ENCODE results near the gene NXNL1.
"Not testable (repeated sequence)": the region's sequence is repeated elsewhere in the genome, so short reads cannot be mapped to it uniquely, and the experiment has no call there.

Gene NXNL1, protein sequence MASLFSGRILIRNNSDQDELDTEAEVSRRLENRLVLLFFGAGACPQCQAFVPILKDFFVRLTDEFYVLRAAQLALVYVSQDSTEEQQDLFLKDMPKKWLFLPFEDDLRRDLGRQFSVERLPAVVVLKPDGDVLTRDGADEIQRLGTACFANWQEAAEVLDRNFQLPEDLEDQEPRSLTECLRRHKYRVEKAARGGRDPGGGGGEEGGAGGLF

DNA sequence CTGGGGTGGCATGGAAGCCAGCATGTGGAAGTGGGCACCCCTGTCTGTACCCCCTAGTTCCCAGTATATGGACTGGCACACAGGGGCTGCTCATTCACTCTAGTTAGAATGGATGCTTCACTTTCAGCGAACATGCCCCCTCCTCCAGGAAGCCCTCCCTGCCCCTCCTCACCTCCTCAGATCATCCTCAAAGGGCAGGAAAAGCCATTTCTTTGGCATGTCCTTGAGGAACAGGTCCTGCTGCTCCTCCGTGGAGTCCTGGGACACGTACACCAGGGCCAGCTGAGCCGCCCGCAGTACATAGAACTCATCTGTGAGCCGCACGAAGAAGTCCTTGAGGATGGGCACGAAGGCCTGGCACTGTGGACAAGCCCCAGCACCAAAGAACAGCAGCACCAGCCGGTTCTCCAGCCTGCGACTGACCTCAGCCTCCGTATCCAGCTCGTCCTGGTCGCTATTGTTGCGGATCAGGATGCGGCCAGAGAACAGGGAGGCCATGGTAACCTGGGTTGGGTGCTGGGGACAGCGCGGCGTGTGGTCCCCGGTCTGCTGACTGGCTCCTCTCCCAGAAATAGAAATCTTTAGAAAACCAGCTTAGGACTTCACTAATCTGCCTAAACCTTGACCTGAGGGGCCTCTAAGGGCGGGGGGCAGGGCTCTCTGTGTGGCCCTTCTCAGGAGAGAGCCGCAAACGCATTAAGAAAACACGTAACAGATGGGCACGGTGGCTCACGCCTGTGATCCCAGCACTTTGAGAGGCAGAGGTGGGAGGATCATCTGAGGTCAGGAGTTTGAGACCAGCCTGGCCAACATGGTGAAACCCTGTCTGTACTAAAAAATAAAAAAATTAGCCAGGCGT, at the start of gene NXNL1:
Gene NXNL1, minus strand, starts transcription at position 555 of the 859 bp plus-strand sequence. Its CDS starts 57 bp downstream, at position 498.
- no peak for DNase-seq

DNA sequence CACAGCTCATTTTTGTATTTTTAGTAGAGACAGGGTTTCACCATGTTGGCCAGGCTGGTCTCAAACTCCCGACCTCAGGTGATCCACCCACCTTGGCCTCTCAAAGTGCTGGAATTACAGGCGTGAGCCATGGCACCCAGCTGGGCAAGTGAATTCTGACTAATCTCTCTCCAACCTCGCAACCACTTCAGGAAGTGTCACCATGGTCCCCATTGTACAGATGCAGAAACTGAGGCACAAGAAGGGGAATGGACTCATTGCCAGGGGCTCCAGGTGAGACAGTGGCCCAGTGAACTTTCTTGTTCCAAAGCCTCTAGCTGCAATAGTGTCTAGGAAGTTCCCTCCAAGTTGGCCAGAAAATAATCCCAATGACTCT, 47.8 kb upstream of the NXNL1 start:
- not testable (repeated sequence) for DNase-seq

DNA sequence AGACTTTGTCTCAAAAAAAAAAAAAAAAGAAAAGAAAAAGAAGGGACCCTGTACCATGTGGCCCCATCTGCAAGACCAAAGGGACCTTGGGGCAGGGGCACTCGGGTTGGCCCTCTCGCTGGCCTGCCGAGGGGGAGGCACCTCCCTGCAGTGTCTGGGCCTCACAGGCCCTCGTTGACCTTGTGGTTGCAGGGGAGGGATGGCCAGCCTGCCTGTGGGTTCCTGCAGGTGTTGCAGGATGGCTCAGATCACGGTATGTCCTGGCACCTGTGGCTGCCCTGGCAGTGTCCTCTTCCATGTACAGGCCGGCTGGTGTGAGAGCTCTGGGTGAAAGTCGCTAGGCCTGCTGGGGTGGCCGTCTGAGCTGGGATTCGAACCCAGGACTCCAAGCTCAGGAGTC, 46.0 kb upstream of the NXNL1 start:
- no peak for DNase-seq

DNA sequence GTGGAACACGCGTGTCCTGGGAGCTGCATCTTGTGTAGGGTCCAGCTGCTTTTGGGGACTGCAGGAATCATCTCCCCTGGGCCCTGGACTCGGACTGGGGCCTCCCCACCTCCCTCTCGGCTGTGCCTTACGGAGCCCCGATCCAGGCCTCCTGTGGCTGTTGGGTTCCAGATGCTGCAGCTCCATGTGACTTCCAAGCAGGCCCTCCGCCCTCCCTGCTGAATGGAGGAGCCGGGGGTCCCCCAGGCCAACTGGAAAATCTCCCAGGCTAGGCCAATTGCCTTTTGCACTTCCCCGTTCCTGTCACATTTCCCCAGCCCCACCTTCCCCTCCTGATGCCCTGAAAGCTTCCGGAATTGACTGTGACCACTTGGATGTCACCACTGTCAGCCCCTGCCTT, 44.5 kb upstream of the NXNL1 start:
- no peak for DNase-seq

DNA sequence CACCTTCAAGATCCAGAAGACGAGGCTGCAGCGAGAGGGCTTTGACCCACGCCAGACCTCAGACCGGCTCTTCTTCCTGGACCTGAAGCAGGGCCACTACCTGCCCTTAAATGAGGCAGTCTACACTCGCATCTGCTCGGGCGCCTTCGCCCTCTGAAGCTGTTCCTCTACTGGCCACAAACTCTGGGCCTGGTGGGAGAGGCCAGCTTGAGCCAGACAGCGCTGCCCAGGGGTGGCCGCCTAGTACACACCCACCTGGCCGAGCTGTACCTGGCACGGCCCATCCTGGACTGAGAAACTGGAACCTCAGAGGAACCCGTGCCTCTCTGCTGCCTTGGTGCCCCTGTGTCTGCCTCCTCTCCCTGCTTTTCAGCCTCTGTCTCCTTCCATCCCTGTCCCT, 43.7 kb upstream of the NXNL1 start:
- no peak for DNase-seq

DNA sequence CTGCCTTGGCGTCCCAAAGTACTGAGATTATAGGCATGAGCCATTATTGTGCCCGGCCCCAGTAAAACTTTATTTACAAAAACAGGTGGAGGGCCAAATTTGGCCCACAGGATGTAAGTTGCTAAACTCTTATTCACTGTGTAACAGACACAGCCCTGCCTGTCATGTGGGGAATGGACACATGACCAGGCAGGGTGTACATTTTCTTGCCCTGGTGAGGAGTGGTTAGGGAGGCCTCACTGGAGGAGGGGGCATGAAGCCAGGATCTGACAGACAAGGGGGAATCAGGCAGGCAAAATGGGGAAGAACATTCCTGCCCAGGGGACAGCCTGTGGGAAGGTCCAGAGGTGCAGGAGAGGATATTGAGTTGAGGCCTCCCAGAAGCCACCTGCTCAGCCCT, 43.3 kb upstream of the NXNL1 start:
- DNase-seq, result no peak

DNA sequence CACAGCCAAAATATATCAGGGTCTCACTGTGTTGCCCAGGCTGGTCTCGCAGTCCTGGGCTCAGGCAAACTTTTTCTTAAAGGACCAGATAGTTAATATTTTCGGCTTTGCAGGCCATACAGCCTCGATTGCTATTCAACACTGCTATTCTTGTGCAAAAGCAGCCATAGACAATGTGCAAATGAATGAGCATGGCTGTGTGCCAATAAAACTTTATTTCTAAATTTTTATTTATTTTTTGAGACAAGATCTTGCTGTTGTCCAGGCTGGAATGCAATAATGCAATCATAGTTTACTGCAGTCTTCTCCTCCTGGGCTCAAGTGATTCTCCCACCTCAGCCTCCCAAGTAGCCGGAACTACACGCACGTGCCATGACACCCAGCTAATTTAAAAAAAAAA, 42.5 kb upstream of the NXNL1 start:
- DNase-seq, result no peak

DNA sequence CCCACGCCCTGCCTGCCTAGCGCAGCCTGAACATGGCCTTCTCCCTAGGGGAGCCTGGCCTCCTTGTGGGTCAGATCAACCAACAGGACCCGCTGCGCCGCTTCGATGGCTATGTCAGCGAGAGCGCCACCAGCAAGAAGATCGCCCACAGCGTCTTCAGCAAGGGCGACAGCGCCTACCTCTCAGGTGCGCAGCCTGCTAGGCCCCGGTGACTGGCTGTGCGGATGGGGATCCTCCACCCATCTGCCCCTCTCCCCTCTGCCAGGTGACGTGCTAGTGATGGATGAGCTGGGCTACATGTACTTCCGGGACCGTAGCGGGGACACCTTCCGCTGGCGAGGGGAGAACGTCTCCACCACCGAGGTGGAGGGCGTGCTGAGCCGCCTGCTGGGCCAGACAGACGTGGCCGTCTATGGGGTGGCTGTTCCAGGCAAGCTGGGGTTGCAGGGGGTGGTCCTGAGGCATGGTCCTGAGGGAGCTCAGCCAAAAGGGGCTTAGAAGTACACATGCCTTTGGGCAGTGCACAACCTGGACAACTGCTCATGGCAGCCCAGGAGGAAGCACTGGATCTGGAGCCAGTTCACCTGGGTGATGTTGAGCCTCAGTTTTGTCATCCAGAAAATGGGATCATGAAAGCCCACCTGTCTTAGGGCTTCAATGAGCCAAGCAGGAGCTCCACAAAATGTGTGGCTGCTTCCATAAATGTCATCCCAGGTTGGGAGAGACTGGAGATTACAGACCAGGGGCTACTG, 39.9 kb upstream of the NXNL1 start:
- DNase-seq, result no peak

DNA sequence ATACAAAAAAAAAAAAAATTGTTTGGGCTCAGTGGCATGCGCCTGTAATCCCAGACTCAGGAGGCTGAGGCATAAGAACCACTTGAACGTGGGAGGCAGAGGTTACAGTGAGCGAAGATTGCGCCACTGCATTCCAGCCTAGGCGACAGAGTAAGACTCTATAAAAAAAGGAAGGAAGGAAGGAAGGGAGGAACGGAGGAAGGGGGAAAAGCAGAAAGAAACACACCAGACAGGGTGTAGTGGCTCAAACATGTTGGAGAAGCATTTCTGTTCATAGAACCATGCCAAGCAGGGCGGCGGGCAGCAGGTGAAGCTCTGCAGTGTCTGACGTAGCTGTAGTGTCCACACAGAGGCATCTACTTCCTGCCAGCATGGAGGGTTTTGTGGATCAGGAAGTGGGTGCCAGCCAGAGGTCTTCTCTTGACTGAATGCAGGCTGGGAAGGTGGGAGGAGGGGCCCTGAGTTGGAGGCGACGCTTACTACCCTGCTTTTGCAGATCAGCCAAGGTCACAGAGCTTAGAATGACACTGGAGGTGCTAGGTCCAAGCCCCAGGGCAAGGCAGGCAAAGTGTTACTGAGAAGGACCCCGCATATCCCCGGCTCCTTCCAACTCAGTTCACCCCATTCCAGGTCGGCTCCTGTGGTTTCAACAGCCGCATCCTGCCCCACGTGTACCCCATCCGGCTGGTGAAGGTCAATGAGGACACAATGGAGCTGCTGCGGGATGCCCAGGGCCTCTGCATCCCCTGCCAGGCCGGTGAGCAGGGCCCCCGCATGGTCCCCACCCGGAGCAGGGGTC, 39.1 kb upstream of the NXNL1 start:
- DNase-seq, result no peak

DNA sequence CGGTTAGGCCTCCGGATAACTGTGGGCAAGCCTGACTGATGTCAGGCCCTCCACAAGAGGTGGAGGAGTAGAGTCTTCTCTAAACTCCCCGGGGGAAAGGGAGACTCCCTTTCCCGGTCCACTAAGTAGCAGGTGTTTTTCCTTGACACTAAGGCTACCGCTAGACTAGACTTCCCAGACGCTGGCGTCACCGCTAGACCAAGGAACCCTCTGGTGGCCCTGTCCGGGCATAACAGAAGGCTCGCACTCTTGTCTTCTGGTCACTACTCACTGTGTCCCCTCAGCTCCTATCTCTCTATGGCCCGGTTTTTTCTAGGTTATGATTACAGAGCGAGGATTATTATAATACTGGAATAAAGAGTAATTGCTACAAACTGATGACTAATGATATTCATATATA, 38.3 kb upstream of the NXNL1 start:
- DNase-seq, result not testable (repeated sequence)

DNA sequence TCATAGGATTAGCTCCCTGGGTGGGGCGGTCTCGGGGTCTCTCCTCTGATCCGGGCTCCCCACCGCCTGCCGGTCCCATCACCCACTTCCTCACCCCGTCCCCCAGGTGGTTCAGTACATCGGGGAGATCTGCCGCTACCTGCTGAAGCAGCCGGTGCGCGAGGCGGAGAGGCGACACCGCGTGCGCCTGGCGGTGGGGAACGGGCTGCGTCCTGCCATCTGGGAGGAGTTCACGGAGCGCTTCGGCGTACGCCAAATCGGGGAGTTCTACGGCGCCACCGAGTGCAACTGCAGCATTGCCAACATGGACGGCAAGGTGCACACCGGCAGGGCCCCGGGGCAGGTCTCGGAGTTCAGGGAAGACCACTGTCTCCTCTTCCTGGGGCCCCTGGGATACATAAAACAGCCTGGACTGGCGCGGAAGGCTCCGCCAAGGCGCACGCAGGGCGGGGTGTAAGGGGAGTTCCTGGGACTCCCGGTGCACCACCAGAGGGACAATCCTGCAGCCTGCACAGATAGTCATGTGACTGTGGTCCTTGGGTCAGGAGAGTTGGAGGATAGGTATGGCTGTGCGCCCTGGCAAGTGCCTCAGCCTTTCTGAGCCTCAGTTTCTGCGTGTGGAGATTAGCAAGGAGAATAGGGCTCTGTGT, 36.5 kb upstream of the NXNL1 start:
- DNase-seq, result no peak

DNA sequence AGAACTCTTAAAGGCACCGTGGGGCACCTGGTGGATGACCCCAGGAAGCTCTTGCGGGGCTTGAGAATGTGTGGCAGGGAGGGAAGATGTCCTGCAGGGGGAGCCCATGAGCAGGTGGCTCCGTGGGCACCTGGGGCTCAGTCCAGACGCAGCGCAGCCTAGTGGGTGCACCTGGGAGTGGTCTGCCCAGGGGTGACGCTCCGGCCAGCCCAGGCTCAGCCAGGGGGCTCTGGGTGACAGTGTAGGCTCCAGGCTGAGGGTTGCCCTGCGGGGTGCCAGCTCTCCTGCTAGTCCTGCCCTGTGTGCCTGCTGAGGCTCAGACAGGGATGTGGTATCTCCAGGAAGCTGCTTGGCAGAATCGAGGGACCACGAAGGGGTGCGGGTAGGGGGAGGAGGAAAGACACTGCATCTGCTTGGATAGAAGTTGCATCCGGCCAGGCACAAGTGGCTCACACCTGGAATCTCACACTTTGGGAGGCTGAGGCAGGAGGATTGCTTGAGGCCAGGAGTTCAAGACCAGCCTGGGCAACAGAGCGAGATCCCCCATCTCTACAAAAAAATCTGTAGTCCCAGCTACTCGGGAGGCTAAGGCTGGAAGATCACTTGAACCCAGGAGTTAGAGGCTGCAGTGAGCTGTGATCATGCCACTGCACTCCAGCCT, 35.7 kb upstream of the NXNL1 start:
- no peak for DNase-seq

DNA sequence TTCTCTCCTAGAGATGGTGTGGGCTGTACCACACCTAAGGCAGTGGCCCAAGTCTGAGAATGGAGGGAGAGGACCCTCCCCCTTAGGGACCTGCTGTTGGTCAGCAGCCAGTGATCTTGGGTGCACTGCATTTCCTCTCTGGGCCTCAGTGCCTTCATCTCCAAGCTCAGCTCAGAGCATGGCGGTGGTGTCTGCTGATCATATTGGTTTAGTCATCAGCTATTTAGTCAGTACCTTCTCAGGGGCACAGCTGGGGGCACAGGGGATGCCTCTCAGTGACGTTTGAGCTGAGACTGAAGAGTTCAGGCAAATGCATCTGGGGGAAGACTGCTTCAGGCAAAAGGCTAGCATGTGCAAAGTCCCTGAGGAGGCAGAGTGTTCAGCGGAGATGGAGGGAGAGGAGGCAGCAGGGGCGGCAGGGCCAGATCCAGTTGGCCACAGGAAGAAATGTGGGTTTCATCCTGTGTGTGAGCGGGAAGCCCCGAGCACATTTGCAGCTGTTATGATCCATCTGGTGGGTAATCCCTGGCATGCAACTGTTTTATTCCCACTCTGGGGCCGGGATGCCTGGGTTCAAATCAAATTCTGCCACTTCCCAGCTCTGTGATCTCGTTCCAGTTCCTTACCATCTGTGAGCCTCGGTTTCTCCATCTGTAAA, 35.0 kb upstream of the NXNL1 start:
- DNase-seq, result no peak

DNA sequence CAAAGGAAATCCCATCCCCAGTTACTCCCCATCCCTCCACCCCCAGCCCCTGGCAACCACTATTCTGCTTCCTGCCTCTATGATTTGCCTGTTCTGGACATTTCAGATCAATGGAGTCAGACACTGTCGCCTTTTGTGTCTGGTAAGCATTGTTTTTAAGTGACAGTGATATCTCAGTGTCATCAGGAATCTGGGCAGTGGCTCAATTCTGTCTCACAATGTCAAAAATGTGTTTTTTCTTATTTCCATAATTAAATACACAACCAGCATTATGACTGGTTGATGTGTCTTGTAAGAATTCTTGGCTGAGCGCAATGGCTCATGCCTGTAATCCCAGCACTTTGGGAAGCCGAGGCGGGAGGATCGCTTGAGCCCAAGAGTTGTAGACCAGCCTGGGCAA, 30.6 kb upstream of the NXNL1 start:
- DNase-seq, result no peak

DNA sequence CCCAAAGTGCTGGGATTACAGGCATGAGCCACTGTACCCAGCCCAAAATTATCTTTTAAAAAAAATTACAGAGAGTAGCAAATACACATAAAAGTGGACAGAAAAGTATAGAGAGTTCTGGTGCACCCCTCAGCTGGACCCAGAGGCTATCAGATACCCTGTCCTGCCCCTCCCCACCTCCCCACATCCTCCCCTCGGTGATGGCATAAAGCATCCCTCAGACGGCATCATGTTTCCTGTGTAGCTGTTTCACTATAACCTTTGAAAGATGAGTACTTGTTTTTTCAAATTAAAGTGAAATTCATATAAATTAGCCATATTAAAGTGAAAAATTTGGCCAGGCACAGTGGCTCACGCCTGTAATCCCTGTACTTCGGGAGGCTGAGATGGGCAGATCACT, 29.7 kb upstream of the NXNL1 start:
- no peak for DNase-seq

DNA sequence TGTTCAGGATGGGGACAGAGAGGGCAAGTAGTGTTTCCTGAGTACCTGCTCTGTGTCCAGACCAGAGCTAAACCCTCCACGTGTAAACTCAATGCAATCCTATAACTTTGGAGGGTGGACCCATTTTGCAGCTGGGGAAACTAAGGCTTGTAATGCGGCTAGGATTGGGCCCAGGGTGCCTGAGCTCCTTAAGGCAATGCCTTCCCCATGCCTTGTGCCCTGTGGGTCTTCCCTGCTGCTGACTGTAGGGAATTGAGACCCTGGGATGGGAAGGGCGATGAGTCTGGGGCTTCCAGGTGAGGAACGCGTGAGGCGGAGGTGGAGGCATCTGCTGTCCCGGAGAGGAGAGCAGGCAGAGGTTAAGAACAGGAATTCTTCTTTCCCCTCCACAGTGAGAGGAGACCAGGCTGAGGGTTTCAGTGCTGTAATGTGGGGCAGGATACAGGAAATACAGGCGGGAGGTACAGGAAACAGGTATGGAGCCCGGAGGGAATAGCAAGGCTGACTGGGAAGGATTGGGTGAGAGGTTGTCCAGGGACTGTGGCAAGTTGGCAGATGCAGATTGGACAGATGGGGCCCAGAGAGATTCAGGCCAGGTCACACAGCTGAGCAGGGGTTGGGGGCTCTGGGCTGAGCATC, 28.8 kb upstream of the NXNL1 start:
- DNase-seq, result no peak

DNA sequence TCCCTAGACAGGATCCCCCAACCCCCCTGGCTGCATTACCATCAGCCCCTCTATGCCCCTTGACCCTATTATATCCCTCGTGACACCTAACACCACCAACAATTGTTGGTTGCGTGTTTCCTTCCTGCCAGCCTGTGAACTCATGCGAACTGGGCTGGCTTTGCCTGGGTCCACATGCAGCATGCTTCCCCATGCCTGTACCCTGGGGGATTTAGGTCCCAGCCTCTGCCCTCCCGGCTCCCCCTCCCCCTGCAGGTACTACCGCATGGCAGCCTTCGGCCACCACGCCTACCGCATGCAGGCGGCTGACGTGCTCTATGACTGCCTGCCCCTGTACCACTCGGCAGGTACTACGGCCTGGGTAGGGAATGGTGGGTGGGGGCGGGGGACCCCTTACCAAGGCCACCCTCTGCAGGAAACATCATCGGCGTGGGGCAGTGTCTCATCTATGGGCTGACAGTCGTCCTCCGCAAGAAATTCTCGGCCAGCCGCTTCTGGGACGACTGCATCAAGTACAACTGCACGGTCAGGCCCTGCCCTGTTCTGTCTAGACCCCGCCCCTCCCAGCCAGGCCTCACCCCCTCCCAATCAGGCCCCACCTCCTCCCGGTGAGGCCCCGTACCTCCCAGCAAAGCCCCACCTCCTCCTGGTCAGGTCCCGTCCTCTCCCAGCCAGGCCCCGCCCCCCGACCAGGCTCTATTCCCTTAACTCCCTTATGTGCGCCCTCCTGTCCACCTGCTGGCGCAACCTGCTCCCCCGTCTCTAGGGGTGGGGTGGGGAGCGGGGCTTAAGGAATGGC, 28.1 kb upstream of the NXNL1 start:
- no peak for DNase-seq

DNA sequence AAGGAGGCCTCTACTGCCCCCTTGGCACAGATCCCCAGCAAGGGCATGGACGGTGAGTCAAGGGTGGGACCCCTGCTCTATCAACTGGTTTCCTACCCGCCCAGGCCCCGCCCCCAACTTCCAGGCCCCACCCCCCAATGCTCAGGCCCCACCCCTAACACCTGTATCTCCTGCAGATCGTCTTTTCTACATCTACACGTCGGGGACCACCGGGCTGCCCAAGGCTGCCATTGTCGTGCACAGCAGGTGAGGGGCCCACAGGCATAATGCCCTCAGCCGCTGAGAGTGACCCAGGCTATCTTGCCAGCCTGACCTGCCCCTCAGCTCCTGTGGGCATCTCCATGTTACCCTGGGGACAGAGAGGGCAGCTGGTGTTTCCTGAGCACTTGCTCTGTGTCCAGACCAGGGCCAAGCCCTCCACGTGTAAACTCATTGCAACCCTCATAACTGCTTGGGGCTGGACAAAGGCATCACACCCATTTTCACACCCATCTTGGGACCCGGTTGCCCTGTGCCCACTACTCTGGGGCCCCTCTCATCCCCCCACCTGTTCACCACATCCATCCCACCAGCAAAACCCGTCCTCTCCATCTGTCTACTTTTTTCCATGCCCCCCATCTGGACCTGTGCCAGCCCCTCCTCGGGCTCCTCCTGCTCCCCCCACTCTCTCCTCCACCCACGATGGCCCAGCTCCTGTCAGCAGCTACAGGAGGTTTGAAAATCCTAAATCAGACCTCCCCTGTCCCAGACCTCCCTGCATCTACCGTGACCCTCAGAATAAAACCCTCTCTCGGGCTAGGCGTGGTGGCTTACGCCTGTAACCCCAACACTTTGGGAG, 26.8 kb upstream of the NXNL1 start:
- DNase-seq, result no peak
